ENCODE data around the gene ZNF486. TPM values are rescaled to one million over a fixed set of nuclear protein-coding genes. Genes with fewer than 3 reads are reported as not detected.
"Not testable (repeated sequence)": the region's sequence is repeated elsewhere in the genome, so short reads cannot be mapped to it uniquely, and the experiment has no call there.

ZNF486 gene
- total RNA-seq, 2 experiments from 2014 or later = 15.5 to 16.1 TPM

DNA sequence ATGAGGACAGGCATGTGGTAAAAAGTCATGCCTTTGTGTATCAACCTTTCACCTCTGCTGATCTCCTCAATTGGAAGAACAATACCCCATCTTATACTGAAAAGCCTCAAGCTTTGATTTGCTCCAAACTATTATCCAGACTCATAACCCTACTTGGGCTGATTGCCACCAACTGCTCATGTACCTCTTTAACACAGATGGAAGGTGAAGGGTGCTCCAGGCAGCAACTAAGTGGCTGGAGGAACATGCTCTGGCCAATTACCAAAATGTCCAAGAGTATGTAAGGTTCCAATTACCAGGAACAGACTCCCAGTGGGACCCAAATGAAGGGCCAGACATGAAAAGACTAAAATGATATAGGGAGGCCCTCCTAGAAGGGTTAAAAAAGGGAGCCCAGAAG lies 78.3 kb downstream of the ZNF486 start:
- POLR2A ChIA-PET = no interaction called here
- peaks cover 9% of the 10 kb centered on the region for H3K36me3 Mint-ChIP-seq
- peaks cover 5% of the 10 kb centered on the region for H3K4me1 Mint-ChIP-seq
- no peak for DNase-seq
- peaks cover 9% of the 10 kb centered on the region for H3K9me3 Mint-ChIP-seq
- no peak overlapping the region for H3K4me3 Mint-ChIP-seq
- no peak for ATAC-seq (ENCODE audit: low read depth)
- H3K27ac Mint-ChIP-seq = no peak overlapping the region
- H3K27me3 Mint-ChIP-seq = no peaks in the 10 kb centered on the region

DNA sequence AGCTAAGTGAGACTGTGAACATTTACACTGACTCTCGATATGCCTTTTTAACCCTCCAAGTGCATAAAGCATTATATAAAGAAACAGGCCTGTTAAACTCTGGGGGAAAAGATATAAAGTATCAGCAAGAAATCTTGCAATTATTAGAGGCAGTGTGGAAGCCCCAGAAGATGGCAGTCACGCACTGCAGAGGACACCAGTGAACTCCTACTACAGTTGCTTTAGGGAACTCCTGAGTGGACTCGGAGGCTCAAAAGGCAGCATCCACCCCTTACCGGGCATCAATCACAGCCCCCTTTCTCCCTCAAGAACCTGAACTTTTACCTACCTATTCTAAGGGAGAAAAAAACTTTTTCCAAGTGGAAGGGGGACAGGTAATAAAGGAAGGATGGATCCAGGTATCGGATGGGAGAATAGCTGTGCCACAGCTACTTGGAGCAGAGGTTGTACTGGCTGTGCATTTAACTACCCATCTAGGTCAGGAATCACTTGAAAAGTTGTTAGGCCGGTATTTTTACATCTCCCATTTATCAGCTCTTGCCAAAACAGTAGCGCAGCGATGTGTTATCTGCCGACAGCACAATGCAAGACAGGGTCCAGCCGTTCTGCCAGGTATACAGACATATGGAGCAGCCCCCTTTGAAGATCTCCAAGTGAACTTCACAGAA lies 80.1 kb downstream of the ZNF486 start:
- no peak overlapping the region for H3K27ac Mint-ChIP-seq
- peaks cover 9% of the 10 kb centered on the region for H3K36me3 Mint-ChIP-seq
- ATAC-seq (ENCODE audit: low read depth) = no peak
- peaks cover 9% of the 10 kb centered on the region for H3K9me3 Mint-ChIP-seq
- peaks cover 6% of the 10 kb centered on the region for H3K4me1 Mint-ChIP-seq
- H3K4me3 Mint-ChIP-seq = no peak overlapping the region
- H3K27me3 Mint-ChIP-seq = no peaks in the 10 kb centered on the region
- POLR2A ChIA-PET = no interaction called here
- DNase-seq = no peak

DNA sequence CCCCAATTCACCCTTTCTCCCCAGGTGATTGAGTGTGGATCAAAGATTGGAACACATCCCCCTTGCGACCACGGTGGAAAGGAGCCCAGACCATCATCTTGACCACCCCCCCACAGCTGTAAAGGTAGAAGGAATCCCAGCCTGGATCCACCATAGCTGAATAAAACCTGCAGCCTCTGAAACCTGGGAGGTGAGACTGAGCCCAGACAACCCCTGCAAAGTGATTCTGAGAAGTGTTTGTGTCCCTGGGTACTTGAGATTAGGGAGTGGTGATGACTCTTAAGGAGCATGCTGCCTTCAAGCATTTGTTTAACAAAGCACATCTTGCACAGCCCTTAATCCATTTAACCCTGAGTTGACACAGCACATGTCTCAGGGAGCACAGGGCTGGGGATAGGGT lies 81.2 kb downstream of the ZNF486 start:
- not testable (repeated sequence) for H3K27me3 Mint-ChIP-seq, H3K27ac Mint-ChIP-seq, DNase-seq

More for the DNA sequence above, 81.2 kb downstream of the ZNF486 start:
- H3K36me3 Mint-ChIP-seq; H3K4me3 Mint-ChIP-seq; POLR2A ChIA-PET; ATAC-seq (ENCODE audit: low read depth); H3K9me3 Mint-ChIP-seq: not testable (repeated sequence)
- H3K4me1 Mint-ChIP-seq = peaks cover 15% of the 10 kb centered on the region

Other genes with a start within 250 kb of the ZNF486 start
- gene ZNF682, start 127.7 kb upstream of the ZNF486 start, total RNA-seq = 10 to 100 TPM; 13.1 to 16.9 TPM
- gene ZNF90, start 89.2 kb upstream of the ZNF486 start, total RNA-seq = 10 to 100 TPM; 19.8 to 21.0 TPM